Measurements from ENCODE around the gene PIK3R3. TPM values are rescaled to one million over a fixed set of nuclear protein-coding genes. Genes with fewer than 3 reads are reported as not detected.

Gene PIK3R3
- total RNA-seq, 2 donors from 2014 or later: 6.2 to 12.9 TPM

GRCh38 chr1:46011121-46011695, 121.2 kb downstream of the PIK3R3 start:
- no peak for DNase-seq
- Histone ChIP-seq H3K27me3 (no peaks in the 10 kb centered on the region), H3K27ac (no peak overlapping the region), H3K4me1 (no peaks in the 10 kb centered on the region), H3K36me3 (replicated peaks in 1 of 2; ENCODE audit: insufficient read depth in 1 of 2, low read depth in 2 of 2) (no peaks in the 10 kb centered on the region), H3K9me3 (no peaks in the 10 kb centered on the region), H3K4me3 (no peak overlapping the region)
- intact Hi-C loops (cut with DNase I): no loop called here
- ATAC-seq: no peak
- TF ChIP-seq POLR2A (IDR thresholded peaks at IDR 0.05): no peak
- TF ChIP-seq CTCF (IDR thresholded peaks at IDR 0.05): no peak
- 74 to 76% methylated on average over 7 of the region's 7 CpGs for WGBS, 2 donors

GRCh38 chr1:46010611-46011010, 121.8 kb downstream of the PIK3R3 start:
- Histone ChIP-seq H3K4me1 (no peaks in the 10 kb centered on the region), H3K27me3 (no peaks in the 10 kb centered on the region), H3K36me3 (replicated peaks in 1 of 2; ENCODE audit: insufficient read depth in 1 of 2, low read depth in 2 of 2) (no peaks in the 10 kb centered on the region), H3K27ac (no peak overlapping the region), H3K4me3 (no peak overlapping the region), H3K9me3 (no peaks in the 10 kb centered on the region)
- no peak for TF ChIP-seq CTCF (IDR thresholded peaks at IDR 0.05)
- TF ChIP-seq POLR2A (IDR thresholded peaks at IDR 0.05): no peak
- ATAC-seq (no peak), DNase-seq (no peak)
- 91 to 93% methylated on average over 6 of the region's 6 CpGs for WGBS, 2 donors
- intact Hi-C loops (cut with DNase I): no loop called here

GRCh38 chr1:46008585-46008984, 123.8 kb downstream of the PIK3R3 start:
- ATAC-seq: no peak
- Histone ChIP-seq H3K27me3 (no peaks in the 10 kb centered on the region), H3K9me3 (no peaks in the 10 kb centered on the region), H3K27ac (no peak overlapping the region), H3K4me1 (no peaks in the 10 kb centered on the region), H3K36me3 (replicated peaks in 1 of 2; ENCODE audit: insufficient read depth in 1 of 2, low read depth in 2 of 2) (no peaks in the 10 kb centered on the region), H3K4me3 (no peak overlapping the region)
- no peak for DNase-seq
- no peak for TF ChIP-seq POLR2A (IDR thresholded peaks at IDR 0.05)
- no peak for TF ChIP-seq CTCF (IDR thresholded peaks at IDR 0.05)
- intact Hi-C loops (cut with DNase I): no loop called here

GRCh38 chr1:46005594-46005993, 126.8 kb downstream of the PIK3R3 start:
- intact Hi-C loops (cut with DNase I): no loop called here
- Histone ChIP-seq H3K4me1 (no peaks in the 10 kb centered on the region), H3K27me3 (no peaks in the 10 kb centered on the region), H3K9me3 (no peaks in the 10 kb centered on the region), H3K36me3 (replicated peaks in 1 of 2; ENCODE audit: insufficient read depth in 1 of 2, low read depth in 2 of 2) (no peaks in the 10 kb centered on the region), H3K27ac (no peak overlapping the region), H3K4me3 (no peak overlapping the region)
- DNase-seq (no peak), ATAC-seq (no peak)
- 87 to 100% methylated on average over 1 of the region's 1 CpG for WGBS, 2 donors
- TF ChIP-seq CTCF (IDR thresholded peaks at IDR 0.05): no peak
- no peak for TF ChIP-seq POLR2A (IDR thresholded peaks at IDR 0.05)

- Histone ChIP-seq H3K27ac (no peak overlapping the region), H3K36me3 (replicated peaks in 1 of 2; ENCODE audit: insufficient read depth in 1 of 2, low read depth in 2 of 2) (no peaks in the 10 kb centered on the region), H3K4me1 (no peaks in the 10 kb centered on the region), H3K4me3 (no peak overlapping the region), H3K27me3 (no peaks in the 10 kb centered on the region), H3K9me3 (no peaks in the 10 kb centered on the region)
- no peak for DNase-seq
- intact Hi-C loops (cut with DNase I): no loop called here
- no peak for TF ChIP-seq POLR2A (IDR thresholded peaks at IDR 0.05)
- TF ChIP-seq CTCF (IDR thresholded peaks at IDR 0.05): no peak
- WGBS, 2 donors: 96 to 100% methylated on average over 1 of the region's 1 CpG
- no peak for ATAC-seq
These were observed 127.9 kb downstream of the PIK3R3 start for GRCh38 chr1:46004492-46004891.
